ENCODE measurements around the gene TMUB2. TPM values are rescaled to one million over a fixed set of nuclear protein-coding genes. Genes with fewer than 3 reads are reported as not detected.

TMUB2 gene
- total and polyA plus RNA-seq, 2 of the 13 experiments (the other 11 are each of a cell fraction or from before 2014, with no cell fraction given) = 26.9 to 50.8 TPM

- TF ChIP-seq E2F1 (CRISPR knock-in tag; IDR thresholded peaks at IDR 0.05) (no peak), MED1 (CRISPR knock-in tag; IDR thresholded peaks at IDR 0.05) (peak; percentile 57), TARDBP (CRISPR knock-in tag; IDR thresholded peaks at IDR 0.05) (peak; percentile 24), TIGD3 (CRISPR knock-in tag; IDR thresholded peaks at IDR 0.05; ENCODE audit: borderline replicate concordance) (peak; percentile 69; the same call in 1 of the 2 replicates), KLF9 (CRISPR knock-in tag; IDR thresholded peaks at IDR 0.05; ENCODE audit: low read depth) (0 out of 2 replicates have a peak, but pooled peaks have one; percentile 35), ZNF138 (CRISPR knock-in tag; IDR thresholded peaks at IDR 0.05; ENCODE audit: low read depth) (no peak), PCBP2 (optimal IDR thresholded peaks at IDR 0.05; ENCODE audit: low read depth, low read length, poor library complexity, severe bottlenecking) (no peak), HNF4G (IDR thresholded peaks at IDR 0.05; ENCODE audit: borderline replicate concordance, low read depth, low read length) (no peak), HNF4G (CRISPR knock-in tag; IDR thresholded peaks at IDR 0.05; ENCODE audit: borderline replicate concordance, low read depth) (peak; percentile 34), SMC3 (IDR thresholded peaks at IDR 0.05; ENCODE audit: low read length) (no peak), BORCS8-MEF2B (CRISPR knock-in tag; IDR thresholded peaks at IDR 0.05) (peak; percentile 74; the same call in 1 of the 2 replicates), ZNF180 (CRISPR knock-in tag; IDR thresholded peaks at IDR 0.05; ENCODE audit: borderline replicate concordance, low read depth) (0 out of 2 replicates have a peak, but pooled peaks have one; percentile 45), ZNF335 (CRISPR knock-in tag; IDR thresholded peaks at IDR 0.05) (peak; percentile 78; the same call in 1 of the 2 replicates), HNF4A (CRISPR knock-in tag; IDR thresholded peaks at IDR 0.05) (no peak), SRY (CRISPR knock-in tag; IDR thresholded peaks at IDR 0.05) (no peak), NFATC3 (CRISPR knock-in tag; IDR thresholded peaks at IDR 0.05) (0 out of 2 replicates have a peak, but pooled peaks have one; percentile 33), KAT7 (CRISPR knock-in tag; IDR thresholded peaks at IDR 0.05; ENCODE audit: borderline replicate concordance) (0 out of 2 replicates have a peak, but pooled peaks have one; percentile 25), ZNF800 (CRISPR knock-in tag; IDR thresholded peaks at IDR 0.05) (0 out of 2 replicates have a peak, but pooled peaks have one; percentile 46), SKIL (CRISPR knock-in tag; IDR thresholded peaks at IDR 0.05; ENCODE audit: borderline replicate concordance) (no peak), POLR2G (IDR thresholded peaks at IDR 0.05; ENCODE audit: low read depth, low read length) (peak; percentile 67), ATF5 (CRISPR knock-in tag; IDR thresholded peaks at IDR 0.05; ENCODE audit: low read depth) (no peak), ZNF383 (CRISPR knock-in tag; IDR thresholded peaks at IDR 0.05; ENCODE audit: borderline replicate concordance) (0 out of 2 replicates have a peak, but pooled peaks have one; percentile 63), HDAC1 (CRISPR knock-in tag; IDR thresholded peaks at IDR 0.05) (peak; percentile 66)
Observed at GRCh38 chr17:44200478-44201155, 13.8 kb downstream of the TMUB2 start (continued).

Measured in HepG2 (cell line).